K562 (cell line): ENCODE measurements around the gene ZBTB38. TPM values are rescaled to one million over a fixed set of nuclear protein-coding genes. Genes with fewer than 3 reads are reported as not detected.

ENCODE experiments used
- CBX1 ChIP-seq: sonication (generic); IDR thresholded peaks from 2 replicates; pipeline ENCODE4 v1.6.1; 2016; ENCODE audit warnings: antibody characterized with exemption, low read depth, mild to moderate bottlenecking
- DNMT1 ChIP-seq: fragments of 450-650 bp; IDR thresholded peaks from 2 replicates; pipeline ENCODE4 v1.6.1; 2016; ENCODE audit warnings: antibody characterized with exemption, mild to moderate bottlenecking
- JUN ChIP-seq, 2 experiments: sonication (generic) in 1 of 2; formaldehyde crosslinking in 1 of 2; IDR thresholded peaks; 2 replicates each; pipeline versions ENCODE4 v1.6.1 to v1.8.0; 2012 to 2022; ENCODE audit warnings: borderline replicate concordance in 2 of 2, mild to moderate bottlenecking in 2 of 2, improper control_type of control experiment in 1 of 2, low read depth in 1 of 2, low read length in 1 of 2, missing genetic modification reagents in 1 of 2
- NR1H2 ChIP-seq: sonication (generic); formaldehyde crosslinking; IDR thresholded peaks from 2 replicates; pipeline ENCODE4 v1.4.0; 2020; ENCODE audit warnings: mild to moderate bottlenecking, missing genetic modification reagents
- PTTG1 ChIP-seq: fragments of 450-650 bp; IDR thresholded peaks from 2 replicates; pipeline ENCODE4 v1.6.1; 2016; ENCODE audit warnings: low read depth, mild to moderate bottlenecking, missing genetic modification characterization, missing compliant biosample characterization
- PYGO2 ChIP-seq: fragments of 450-650 bp; IDR thresholded peaks from 2 replicates; pipeline ENCODE4 v1.6.1; 2016; ENCODE audit warnings: mild to moderate bottlenecking, missing genetic modification characterization, moderate library complexity, missing compliant biosample characterization
- RBM14 ChIP-seq: fragments of 200-400 bp; formaldehyde crosslinking; IDR thresholded peaks from 2 replicates; pipeline ENCODE4 v1.6.1; 2018; ENCODE audit warnings: low read depth, mild to moderate bottlenecking, low read length, moderate library complexity, borderline replicate concordance; ENCODE audit not compliant: insufficient read depth
- SMAD3 ChIP-seq: fragments of 450-650 bp; formaldehyde crosslinking; conservative IDR thresholded peaks from 2 replicates; pipeline ENCODE4 v1.4.0; 2020; ENCODE audit warnings: mild to moderate bottlenecking
- STAG1 ChIP-seq: sonication (generic); formaldehyde crosslinking; IDR thresholded peaks from 2 replicates; pipeline ENCODE4 v1.5.0; 2020; ENCODE audit warnings: missing genetic modification reagents, borderline replicate concordance
- THRB ChIP-seq: fragments of 450-650 bp; formaldehyde crosslinking; conservative IDR thresholded peaks from 2 replicates; pipeline ENCODE4 v1.4.0; 2022; ENCODE audit warnings: mild to moderate bottlenecking, missing genetic modification characterization
- XRCC4 ChIP-seq: IDR thresholded peaks from one replicate; pipeline ENCODE4 v1.6.1; 2011; ENCODE audit not compliant: insufficient read depth, insufficient read length; ENCODE audit errors: extremely low read depth
- ZBTB43 ChIP-seq: sonication (generic); formaldehyde crosslinking; IDR thresholded peaks from 2 replicates; pipeline ENCODE4 v1.8.0; 2023; ENCODE audit warnings: mild to moderate bottlenecking, missing genetic modification reagents
- ZFP30 ChIP-seq: fragments of 250-450 bp; sonication (Bioruptor Pico); IDR thresholded peaks from 2 replicates; pipeline ENCODE4 v1.8.0; 2022; ENCODE audit warnings: moderate library complexity, mild to moderate bottlenecking, inconsistent platforms, borderline replicate concordance
- ZNF263 ChIP-seq: sonication (generic); formaldehyde crosslinking; IDR thresholded peaks from 2 replicates; pipeline ENCODE4 v1.8.0; 2022; ENCODE audit warnings: mild to moderate bottlenecking, missing genetic modification reagents, borderline replicate concordance
- ZNF695 ChIP-seq: fragments of 450-650 bp; formaldehyde crosslinking; IDR thresholded peaks from 2 replicates; pipeline ENCODE4 v1.4.0; 2020; ENCODE audit warnings: mild to moderate bottlenecking, moderate library complexity
- polyA plus RNA-seq, 8 experiments: library from polyadenylated mRNA; depleted of rRNA in 4 of 8; stranded (reverse) in 5 of 8; unstranded in 3 of 8; fragments of >200 nt; fragmentation: Nextera tagmentation in 2 of 8; fragmentation: Illumina TruSeq in 1 of 8; extraction: Ambion mirVana in 2 of 8; extraction: Trizol in 1 of 8; gene quantifications; 2 replicates each; pipeline versions ENCODE4 v1.2.1 to v1.2.3, GENCODE V29; 2011 to 2014; ENCODE audit warnings: inconsistent platforms in 1 of 8, missing spikeins in 1 of 8
- total RNA-seq, 7 experiments: library from RNA; depleted of rRNA in 6 of 7; stranded (reverse); fragments of >200 nt in 6 of 7; fragmentation: Illumina TruSeq in 2 of 7; extraction: Trizol in 2 of 7; gene quantifications; 2 replicates each; pipeline versions ENCODE4 v1.2.1 to v1.2.3, GENCODE V29; 2011 to 2021; ENCODE audit warnings: low replicate concordance in 1 of 7
- TF ChIP-seq, protein P1 (sequence below): fragments of 450-650 bp; IDR thresholded peaks from 2 replicates; pipeline ENCODE4 v1.6.1; 2018; ENCODE audit not compliant: partially characterized antibody
- TF ChIP-seq, protein P2 (sequence below): fragments of 150-350 bp; IDR thresholded peaks from 2 replicates; pipeline ENCODE4 v1.6.1; 2014; ENCODE audit warnings: low read depth, mild to moderate bottlenecking, low read length, borderline replicate concordance

Gene ZBTB38
- total and polyA plus RNA-seq, 9 of the 15 experiments (the other 6 are each of a cell fraction or from before 2014, with no cell fraction given) = 12.1 to 39.4 (median 22.9) TPM

DNA sequence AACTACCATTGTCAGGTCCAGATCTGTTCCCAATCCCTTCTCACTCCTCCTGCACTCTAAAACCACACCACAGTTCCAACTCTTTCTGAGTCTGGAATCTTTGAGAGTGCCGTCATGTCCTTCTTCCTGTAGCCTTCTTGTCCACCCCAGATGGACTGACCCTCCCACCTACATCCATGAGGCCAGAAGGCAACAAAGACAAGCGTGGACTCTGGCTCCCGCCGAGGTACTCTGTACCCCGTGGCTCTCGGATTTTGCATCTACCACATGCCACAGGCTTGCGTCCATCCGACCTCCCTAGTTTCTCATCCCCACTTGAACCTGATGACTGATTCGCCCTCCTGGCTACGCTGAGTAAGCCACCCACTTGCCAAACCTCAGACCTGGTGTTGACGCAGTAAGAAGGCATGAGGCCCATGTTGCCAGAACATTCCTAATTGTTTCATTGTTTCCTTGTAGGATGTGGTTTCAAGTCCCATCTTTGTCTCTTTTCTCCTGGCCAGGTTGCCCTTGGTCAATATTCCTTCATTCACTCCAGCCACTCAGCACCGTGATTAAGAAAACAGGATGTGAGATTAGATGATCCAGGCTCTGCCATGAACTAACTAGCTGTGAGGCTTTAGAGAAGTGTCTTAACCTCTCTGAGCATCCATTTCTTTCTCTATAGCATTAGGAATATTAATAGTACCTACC lies 1.1 kb upstream of the ZBTB38 start (continued):
- TF ChIP-seq ZBTB43 (CRISPR knock-in tag) (no peak), SMAD3 (CRISPR knock-in tag) (no peak), NR1H2 (CRISPR knock-in tag) (no peak), PTTG1 (tag) (0 out of 2 replicates have a peak, but pooled peaks have one; percentile 57), ZNF695 (CRISPR knock-in tag) (no peak), STAG1 (CRISPR knock-in tag) (no peak), THRB (CRISPR knock-in tag) (0 out of 2 replicates have a peak, but pooled peaks have one; percentile 7), JUN (IDR thresholded peaks at IDR 0.05; ENCODE audit: borderline replicate concordance, low read depth, low read length) (no peak), JUN (CRISPR knock-in tag; IDR thresholded peaks at IDR 0.05; ENCODE audit: borderline replicate concordance) (no peak), XRCC4 (no peak), DNMT1 (no peak), ZFP30 (CRISPR knock-in tag) (no peak), ZNF263 (no peak), CBX1 (no peak), RBM14 (no peak), PYGO2 (no peak)
- TF ChIP-seq, protein P1, sequence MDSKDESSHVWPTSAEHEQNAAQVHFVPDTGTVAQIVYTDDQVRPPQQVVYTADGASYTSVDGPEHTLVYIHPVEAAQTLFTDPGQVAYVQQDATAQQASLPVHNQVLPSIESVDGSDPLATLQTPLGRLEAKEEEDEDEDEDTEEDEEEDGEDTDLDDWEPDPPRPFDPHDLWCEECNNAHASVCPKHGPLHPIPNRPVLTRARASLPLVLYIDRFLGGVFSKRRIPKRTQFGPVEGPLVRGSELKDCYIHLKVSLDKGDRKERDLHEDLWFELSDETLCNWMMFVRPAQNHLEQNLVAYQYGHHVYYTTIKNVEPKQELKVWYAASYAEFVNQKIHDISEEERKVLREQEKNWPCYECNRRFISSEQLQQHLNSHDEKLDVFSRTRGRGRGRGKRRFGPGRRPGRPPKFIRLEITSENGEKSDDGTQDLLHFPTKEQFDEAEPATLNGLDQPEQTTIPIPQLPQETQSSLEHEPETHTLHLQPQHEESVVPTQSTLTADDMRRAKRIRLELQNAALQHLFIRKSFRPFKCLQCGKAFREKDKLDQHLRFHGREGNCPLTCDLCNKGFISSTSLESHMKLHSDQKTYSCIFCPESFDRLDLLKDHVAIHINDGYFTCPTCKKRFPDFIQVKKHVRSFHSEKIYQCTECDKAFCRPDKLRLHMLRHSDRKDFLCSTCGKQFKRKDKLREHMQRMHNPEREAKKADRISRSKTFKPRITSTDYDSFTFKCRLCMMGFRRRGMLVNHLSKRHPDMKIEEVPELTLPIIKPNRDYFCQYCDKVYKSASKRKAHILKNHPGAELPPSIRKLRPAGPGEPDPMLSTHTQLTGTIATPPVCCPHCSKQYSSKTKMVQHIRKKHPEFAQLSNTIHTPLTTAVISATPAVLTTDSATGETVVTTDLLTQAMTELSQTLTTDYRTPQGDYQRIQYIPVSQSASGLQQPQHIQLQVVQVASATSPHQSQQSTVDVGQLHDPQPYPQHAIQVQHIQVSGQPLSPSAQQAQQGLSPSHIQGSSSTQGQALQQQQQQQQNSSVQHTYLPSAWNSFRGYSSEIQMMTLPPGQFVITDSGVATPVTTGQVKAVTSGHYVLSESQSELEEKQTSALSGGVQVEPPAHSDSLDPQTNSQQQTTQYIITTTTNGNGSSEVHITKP = peak; percentile 42
- TF ChIP-seq, protein P2, sequence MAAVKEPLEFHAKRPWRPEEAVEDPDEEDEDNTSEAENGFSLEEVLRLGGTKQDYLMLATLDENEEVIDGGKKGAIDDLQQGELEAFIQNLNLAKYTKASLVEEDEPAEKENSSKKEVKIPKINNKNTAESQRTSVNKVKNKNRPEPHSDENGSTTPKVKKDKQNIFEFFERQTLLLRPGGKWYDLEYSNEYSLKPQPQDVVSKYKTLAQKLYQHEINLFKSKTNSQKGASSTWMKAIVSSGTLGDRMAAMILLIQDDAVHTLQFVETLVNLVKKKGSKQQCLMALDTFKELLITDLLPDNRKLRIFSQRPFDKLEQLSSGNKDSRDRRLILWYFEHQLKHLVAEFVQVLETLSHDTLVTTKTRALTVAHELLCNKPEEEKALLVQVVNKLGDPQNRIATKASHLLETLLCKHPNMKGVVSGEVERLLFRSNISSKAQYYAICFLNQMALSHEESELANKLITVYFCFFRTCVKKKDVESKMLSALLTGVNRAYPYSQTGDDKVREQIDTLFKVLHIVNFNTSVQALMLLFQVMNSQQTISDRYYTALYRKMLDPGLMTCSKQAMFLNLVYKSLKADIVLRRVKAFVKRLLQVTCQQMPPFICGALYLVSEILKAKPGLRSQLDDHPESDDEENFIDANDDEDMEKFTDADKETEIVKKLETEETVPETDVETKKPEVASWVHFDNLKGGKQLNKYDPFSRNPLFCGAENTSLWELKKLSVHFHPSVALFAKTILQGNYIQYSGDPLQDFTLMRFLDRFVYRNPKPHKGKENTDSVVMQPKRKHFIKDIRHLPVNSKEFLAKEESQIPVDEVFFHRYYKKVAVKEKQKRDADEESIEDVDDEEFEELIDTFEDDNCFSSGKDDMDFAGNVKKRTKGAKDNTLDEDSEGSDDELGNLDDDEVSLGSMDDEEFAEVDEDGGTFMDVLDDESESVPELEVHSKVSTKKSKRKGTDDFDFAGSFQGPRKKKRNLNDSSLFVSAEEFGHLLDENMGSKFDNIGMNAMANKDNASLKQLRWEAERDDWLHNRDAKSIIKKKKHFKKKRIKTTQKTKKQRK = no peak
